HFF-Myc (cell line): Measurements from ENCODE around the gene POU2F1.

Source experiments
- DNase-seq: peaks from one replicate; pipeline ENCODE4 v3.0.0-alpha.2; 2011; ENCODE audit warnings: low read depth; ENCODE audit errors: extremely low read depth
- H3K4me3 ChIP-seq: replicated peaks from 2 replicates; pipeline ENCODE4 v1.5.1; 2011; ENCODE audit warnings: low read depth, mild to moderate bottlenecking, control low read depth, low read length
- CTCF ChIP-seq: IDR thresholded peaks from 2 replicates; pipeline ENCODE4 v1.5.1; 2012; ENCODE audit warnings: mild to moderate bottlenecking, low read depth, low read length, control low read depth; ENCODE audit errors: missing control alignments

The POU2F1 gene

GRCh38 chr1:167467126-167467710 is 246.5 kb downstream of the POU2F1 start:
- H3K4me3 ChIP-seq, result no peak overlapping the region

GRCh38 chr1:167467752-167468151 is 247.1 kb downstream of the POU2F1 start:
- no peak overlapping the region for H3K4me3 ChIP-seq
- TF ChIP-seq CTCF, result no peak

More at GRCh38 chr1:167467126-167467710, 246.5 kb downstream of the POU2F1 start:
- no peak for DNase-seq
- no peak for TF ChIP-seq CTCF

DNA sequence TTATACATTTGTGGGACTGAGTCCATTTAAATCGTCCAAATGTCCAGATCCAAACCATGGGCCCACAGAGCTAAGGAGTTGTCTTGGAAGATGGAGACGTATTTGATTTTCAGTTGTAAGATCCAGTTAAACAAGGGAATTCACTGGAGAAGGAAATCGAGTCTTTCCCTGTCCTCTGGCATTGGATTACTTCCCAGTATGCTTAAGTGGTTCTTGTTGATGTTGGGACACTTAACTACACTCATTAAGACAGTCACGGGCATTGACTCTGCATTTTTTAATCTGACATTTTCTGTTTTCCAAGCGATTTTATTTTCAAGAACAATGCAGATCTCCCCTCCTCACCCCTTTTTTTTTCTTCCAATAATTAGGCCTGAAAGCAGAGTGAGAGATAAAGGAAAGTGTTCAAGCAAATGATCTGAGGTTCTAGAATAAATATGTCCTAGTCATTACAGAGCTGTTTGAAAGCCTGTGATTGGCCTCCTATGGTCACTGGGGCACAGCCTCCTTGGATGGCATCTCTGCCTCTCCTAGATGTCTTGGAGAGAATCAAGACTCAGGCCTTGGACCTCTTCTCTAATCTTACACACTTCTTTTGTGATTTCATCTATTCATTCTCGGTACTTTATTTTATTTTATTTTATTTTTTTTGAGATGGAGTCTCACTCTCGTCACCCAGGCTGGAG is 248.7 kb downstream of the POU2F1 start:
- DNase-seq, result no peak
- TF ChIP-seq CTCF, result no peak
- no peak overlapping the region for H3K4me3 ChIP-seq

More at GRCh38 chr1:167467752-167468151, 247.1 kb downstream of the POU2F1 start:
- DNase-seq, result no peak

DNA sequence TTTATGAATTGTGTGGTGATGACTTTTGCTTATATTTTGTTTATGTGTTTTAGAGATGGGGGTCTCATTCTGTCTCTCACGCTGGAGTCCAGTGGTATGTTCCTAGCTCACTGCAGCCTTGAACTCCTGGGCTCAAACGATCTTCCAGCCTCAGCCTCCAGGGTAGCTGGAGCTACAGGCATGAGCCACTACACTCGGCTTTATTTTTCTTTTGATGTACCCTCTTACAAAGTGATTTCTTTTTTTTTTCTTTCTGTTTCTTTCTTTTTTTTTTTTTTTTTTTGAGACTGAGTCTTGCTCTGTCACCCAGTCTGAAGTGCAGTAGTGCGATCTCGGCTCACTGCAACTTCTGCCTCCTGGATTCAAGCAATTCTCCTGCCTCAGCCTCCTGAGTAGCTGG is 250.9 kb downstream of the POU2F1 start:
- DNase-seq, result no peak
- no peak overlapping the region for H3K4me3 ChIP-seq
- TF ChIP-seq CTCF, result no peak

DNA sequence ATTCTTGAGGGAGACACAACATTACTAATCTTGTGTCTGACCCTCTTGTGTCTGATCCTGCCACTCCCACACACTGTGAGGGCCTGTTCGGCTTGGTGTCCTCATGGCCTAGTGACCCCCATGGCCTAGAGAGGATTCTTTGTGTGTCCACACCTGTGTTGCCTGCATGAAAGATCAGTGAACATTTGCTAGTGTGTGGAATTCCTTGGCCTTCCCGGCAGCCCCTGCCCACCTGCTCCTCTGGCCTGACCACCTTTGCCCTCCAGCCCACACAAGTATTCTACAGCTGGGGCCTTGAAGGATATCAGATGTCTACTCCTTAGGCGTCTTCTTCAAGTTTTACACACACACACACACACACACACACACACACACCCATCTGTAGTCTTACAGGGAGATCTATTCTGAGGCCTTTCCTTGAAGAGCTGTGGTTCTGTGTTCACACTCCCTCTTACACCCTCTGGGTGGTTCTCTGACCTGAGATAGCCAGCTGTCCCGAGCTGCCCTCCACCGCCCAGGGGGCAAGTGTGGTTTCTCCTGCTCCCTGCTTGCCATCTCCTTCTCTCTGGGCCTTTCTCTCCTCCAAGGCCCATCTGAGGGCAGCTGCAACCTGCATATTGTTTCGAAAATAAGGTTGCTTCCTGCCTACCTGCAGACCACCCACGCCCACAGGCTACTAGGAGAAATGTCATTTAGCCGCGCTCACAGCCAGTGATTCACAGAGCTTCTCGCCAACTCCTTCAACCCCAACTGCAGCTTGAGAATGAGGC is 252.3 kb downstream of the POU2F1 start:
- no peak for TF ChIP-seq CTCF
- DNase-seq, result no peak
- H3K4me3 ChIP-seq, result no peak overlapping the region

- no peak for TF ChIP-seq CTCF
- no peak for DNase-seq
- no peak overlapping the region for H3K4me3 ChIP-seq
Observed at GRCh38 chr1:167473761-167474160, 253.1 kb downstream of the POU2F1 start.
